WTC11 (cell line): ENCODE results near the gene SYNGAP1. TPM values are rescaled to one million over a fixed set of nuclear protein-coding genes. Genes with fewer than 3 reads are reported as not detected.
A peak's percentile ranks its signal among the peaks of the same experiment; 100 is the strongest.

Experiments used
- ATAC-seq: fragments of 200-7000 bp; cut with Tn5 transposase; 2 replicates; pipeline ENCODE4 v1.10.0; 2021; ENCODE audit warnings: mild to moderate bottlenecking, moderate library complexity
- CTCF ChIA-PET: fragments of 300-600 bp; sonication (Branson Sonifier 250); formaldehyde crosslinking; loops from one replicate; lab custom pipeline; 2021; ENCODE audit warnings: antibody characterized with exemption; lab: Charles Lee
- POLR2A ChIA-PET: fragments of 350-600 bp; sonication (Branson Sonifier 250); formaldehyde crosslinking; loops from one replicate; lab custom pipeline; 2021; ENCODE audit warnings: antibody characterized with exemption; lab: Charles Lee
- DNase-seq: peaks from one replicate; pipeline ENCODE4 v3.0.0; 2021; ENCODE audit warnings: low spot score
- H3K27ac Mint-ChIP-seq: 2 replicates; pipeline ENCODE4 v1.8.0; 2021; ENCODE audit warnings: mixed read lengths
- H3K27me3 Mint-ChIP-seq: 2 replicates; pipeline ENCODE4 v1.8.0; 2021; ENCODE audit warnings: low read depth, mild to moderate bottlenecking, moderate library complexity, mixed read lengths
- H3K36me3 Mint-ChIP-seq: 2 replicates; pipeline ENCODE4 v1.8.0; 2021; ENCODE audit warnings: mixed read lengths
- H3K4me1 Mint-ChIP-seq: 2 replicates; pipeline ENCODE4 v1.8.0; 2022; ENCODE audit warnings: mixed read lengths
- H3K4me3 Mint-ChIP-seq: 2 replicates; pipeline ENCODE4 v1.8.0; 2021; ENCODE audit warnings: mild to moderate bottlenecking, moderate library complexity, mixed read lengths
- H3K9me3 Mint-ChIP-seq: 2 replicates; pipeline ENCODE4 v1.8.0; 2021; ENCODE audit warnings: mixed read lengths
- CTCF ChIP-seq: fragments of 200-600 bp; IDR thresholded peaks from 2 replicates; pipeline ENCODE4 v1.8.0; 2022; ENCODE audit warnings: antibody characterized with exemption
- NFATC4 ChIP-seq: fragments of 250-450 bp; sonication (Bioruptor Pico); IDR thresholded peaks from 2 replicates; pipeline ENCODE4 v1.9.0; 2021; ENCODE audit warnings: mild to moderate bottlenecking
- PRDM15 ChIP-seq: sonication (generic); formaldehyde crosslinking; IDR thresholded peaks from 2 replicates; pipeline ENCODE4 v1.8.0; 2022; ENCODE audit warnings: missing genetic modification reagents
- SP1 ChIP-seq: sonication (generic); formaldehyde crosslinking; conservative IDR thresholded peaks from 2 replicates; pipeline ENCODE4 v1.8.1; 2022; ENCODE audit warnings: missing genetic modification reagents
- ZNF396 ChIP-seq: fragments of 250-450 bp; sonication (Bioruptor Pico); IDR thresholded peaks from 2 replicates; pipeline ENCODE4 v1.8.0; 2021; ENCODE audit warnings: mild to moderate bottlenecking, moderate library complexity, borderline replicate concordance
- ZNF416 ChIP-seq: fragments of 250-450 bp; sonication (Bioruptor Pico); IDR thresholded peaks from 2 replicates; pipeline ENCODE4 v1.9.0; 2021; ENCODE audit warnings: mild to moderate bottlenecking, inconsistent platforms
- ZNF425 ChIP-seq: fragments of 250-450 bp; sonication (Bioruptor Pico); conservative IDR thresholded peaks from 2 replicates; pipeline ENCODE4 v1.9.0; 2021; ENCODE audit warnings: mild to moderate bottlenecking
- total RNA-seq: library from RNA; stranded (reverse); gene quantifications from 3 replicates; pipeline ENCODE4 v1.2.3, GENCODE V29; 2021
- TF ChIP-seq, protein P1 (sequence below): sonication (generic); formaldehyde crosslinking; IDR thresholded peaks from 2 replicates; pipeline ENCODE4 v1.8.1; 2023; ENCODE audit warnings: mild to moderate bottlenecking, missing genetic modification reagents, borderline replicate concordance
- TF ChIP-seq, protein P2 (sequence below): sonication (generic); formaldehyde crosslinking; IDR thresholded peaks from 2 replicates; pipeline ENCODE4 v1.8.1; 2022; ENCODE audit warnings: missing genetic modification reagents, borderline replicate concordance

The SYNGAP1 gene
- total RNA-seq, 1 experiment from 2014 or later: 139 TPM

- TF ChIP-seq CTCF (no peak), ZNF416 (CRISPR knock-in tag) (no peak), SP1 (CRISPR knock-in tag) (no peak), ZNF425 (CRISPR knock-in tag) (no peak)
- TF ChIP-seq, protein P1, sequence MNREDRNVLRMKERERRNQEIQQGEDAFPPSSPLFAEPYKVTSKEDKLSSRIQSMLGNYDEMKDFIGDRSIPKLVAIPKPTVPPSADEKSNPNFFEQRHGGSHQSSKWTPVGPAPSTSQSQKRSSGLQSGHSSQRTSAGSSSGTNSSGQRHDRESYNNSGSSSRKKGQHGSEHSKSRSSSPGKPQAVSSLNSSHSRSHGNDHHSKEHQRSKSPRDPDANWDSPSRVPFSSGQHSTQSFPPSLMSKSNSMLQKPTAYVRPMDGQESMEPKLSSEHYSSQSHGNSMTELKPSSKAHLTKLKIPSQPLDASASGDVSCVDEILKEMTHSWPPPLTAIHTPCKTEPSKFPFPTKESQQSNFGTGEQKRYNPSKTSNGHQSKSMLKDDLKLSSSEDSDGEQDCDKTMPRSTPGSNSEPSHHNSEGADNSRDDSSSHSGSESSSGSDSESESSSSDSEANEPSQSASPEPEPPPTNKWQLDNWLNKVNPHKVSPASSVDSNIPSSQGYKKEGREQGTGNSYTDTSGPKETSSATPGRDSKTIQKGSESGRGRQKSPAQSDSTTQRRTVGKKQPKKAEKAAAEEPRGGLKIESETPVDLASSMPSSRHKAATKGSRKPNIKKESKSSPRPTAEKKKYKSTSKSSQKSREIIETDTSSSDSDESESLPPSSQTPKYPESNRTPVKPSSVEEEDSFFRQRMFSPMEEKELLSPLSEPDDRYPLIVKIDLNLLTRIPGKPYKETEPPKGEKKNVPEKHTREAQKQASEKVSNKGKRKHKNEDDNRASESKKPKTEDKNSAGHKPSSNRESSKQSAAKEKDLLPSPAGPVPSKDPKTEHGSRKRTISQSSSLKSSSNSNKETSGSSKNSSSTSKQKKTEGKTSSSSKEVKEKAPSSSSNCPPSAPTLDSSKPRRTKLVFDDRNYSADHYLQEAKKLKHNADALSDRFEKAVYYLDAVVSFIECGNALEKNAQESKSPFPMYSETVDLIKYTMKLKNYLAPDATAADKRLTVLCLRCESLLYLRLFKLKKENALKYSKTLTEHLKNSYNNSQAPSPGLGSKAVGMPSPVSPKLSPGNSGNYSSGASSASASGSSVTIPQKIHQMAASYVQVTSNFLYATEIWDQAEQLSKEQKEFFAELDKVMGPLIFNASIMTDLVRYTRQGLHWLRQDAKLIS: no peak
These were observed 3.9 kb downstream of the SYNGAP1 start (continued) for GRCh38 chr6:33423777-33424176.

DNA sequence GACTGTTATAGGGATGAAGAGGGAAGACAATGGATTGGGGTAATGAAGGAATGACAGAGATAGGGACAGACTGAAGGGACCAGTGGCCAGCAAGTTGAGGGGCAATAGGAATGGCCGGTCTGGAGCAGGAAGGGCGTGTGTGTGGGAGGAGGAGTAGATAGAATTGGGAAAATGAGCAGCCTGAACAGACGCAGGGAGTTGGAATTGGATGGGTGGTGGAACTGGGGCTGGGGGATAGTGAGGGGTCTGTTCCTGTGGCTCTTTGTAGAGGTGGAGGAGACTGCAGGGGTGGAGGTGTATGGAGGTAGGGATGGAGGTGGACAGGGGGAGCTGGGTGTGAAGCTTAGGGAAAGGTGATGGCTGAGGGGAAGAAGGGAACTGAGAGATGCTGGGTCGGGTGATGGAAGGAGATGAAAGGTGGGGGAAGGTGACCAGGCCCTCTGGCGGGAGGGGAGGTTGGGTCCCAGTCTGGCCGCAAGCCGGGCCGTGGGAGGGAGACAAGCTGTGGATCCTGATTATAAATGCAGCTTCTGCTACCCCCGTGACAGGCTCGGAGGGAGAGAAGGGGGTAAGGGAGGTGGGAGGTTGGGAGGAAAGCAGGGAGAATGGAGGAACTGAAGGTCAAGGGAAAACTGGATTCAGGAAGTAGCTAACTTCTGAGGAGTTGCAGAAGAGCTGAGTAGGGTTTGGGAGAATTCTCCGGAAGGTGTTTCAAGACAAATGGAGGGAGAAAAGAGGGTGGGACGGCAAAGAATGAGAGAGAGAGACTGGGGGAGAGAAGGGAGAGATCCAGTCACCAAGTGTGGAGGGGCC lies 5.2 kb downstream of the SYNGAP1 start:
- Mint-ChIP-seq H3K4me1 (peaks cover 65% of the 10 kb centered on the region), H3K27me3 (no peaks in the 10 kb centered on the region; the same call in 1 of the 2 replicates), H3K27ac (peak overlapping the region; percentile 93), H3K36me3 (peaks cover 13% of the 10 kb centered on the region), H3K9me3 (no peaks in the 10 kb centered on the region), H3K4me3 (peak overlapping the region; percentile 85)
- POLR2A ChIA-PET: interaction anchor here (0.7 to 1.2 kb wide), 3 partner anchors 13 to 29 kb away, joined by 3 read pairs; partner anchors contain the start of gene ZBTB9
- DNase-seq: no peak
- CTCF ChIA-PET: interaction anchor here (0.7 to 2.7 kb wide), 18 partner anchors 7 to 1906 kb away, joined by 3 to 21 read pairs (median 4); partner anchors contain the start of genes B3GALT4, BAK1, CUTA and KIFC1
- no peak for TF ChIP-seq ZNF396 (CRISPR knock-in tag)
- peak; percentile 69 for TF ChIP-seq PRDM15
- no peak for TF ChIP-seq NFATC4 (CRISPR knock-in tag)
- TF ChIP-seq, protein P2, sequence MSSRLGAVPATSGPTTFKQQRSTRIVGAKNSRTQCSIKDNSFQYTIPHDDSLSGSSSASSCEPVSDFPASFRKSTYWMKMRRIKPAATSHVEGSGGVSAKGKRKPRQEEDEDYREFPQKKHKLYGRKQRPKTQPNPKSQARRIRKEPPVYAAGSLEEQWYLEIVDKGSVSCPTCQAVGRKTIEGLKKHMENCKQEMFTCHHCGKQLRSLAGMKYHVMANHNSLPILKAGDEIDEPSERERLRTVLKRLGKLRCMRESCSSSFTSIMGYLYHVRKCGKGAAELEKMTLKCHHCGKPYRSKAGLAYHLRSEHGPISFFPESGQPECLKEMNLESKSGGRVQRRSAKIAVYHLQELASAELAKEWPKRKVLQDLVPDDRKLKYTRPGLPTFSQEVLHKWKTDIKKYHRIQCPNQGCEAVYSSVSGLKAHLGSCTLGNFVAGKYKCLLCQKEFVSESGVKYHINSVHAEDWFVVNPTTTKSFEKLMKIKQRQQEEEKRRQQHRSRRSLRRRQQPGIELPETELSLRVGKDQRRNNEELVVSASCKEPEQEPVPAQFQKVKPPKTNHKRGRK (CRISPR knock-in tag): no peak
- ATAC-seq: no peak
